GM19023 (cell line): ENCODE data around the gene NBAS.
"Not testable (repeated sequence)": the region's sequence is repeated elsewhere in the genome, so short reads cannot be mapped to it uniquely, and the experiment has no call there.

Source experiments
- ATAC-seq: cut with Tn5 transposase; IDR thresholded peaks from one replicate; pipeline ENCODE4 v1.9.1; 2021; ENCODE audit warnings: mild to moderate bottlenecking, moderate library complexity; ENCODE audit not compliant: unreplicated experiment

The NBAS gene

DNA sequence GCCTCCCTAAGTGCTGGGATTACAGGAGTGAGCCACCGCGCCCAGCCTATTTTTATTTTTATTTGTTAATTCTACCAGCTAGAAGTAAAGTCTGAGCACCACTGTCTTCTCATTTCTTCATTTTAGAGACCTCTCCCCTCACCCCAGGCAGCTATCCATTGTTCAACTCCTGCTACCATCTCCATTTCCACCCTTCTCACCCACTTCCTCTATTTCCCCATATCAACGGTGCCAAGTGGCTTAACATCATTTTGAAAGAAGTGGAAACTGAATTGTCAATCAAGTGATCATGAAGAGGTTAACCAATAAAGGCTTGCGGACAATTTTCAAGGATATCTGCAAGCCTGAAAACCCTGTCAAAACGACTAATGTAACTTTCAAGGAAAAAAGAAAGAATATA lies 323.1 kb downstream of the NBAS start:
- ATAC-seq = no peak

DNA sequence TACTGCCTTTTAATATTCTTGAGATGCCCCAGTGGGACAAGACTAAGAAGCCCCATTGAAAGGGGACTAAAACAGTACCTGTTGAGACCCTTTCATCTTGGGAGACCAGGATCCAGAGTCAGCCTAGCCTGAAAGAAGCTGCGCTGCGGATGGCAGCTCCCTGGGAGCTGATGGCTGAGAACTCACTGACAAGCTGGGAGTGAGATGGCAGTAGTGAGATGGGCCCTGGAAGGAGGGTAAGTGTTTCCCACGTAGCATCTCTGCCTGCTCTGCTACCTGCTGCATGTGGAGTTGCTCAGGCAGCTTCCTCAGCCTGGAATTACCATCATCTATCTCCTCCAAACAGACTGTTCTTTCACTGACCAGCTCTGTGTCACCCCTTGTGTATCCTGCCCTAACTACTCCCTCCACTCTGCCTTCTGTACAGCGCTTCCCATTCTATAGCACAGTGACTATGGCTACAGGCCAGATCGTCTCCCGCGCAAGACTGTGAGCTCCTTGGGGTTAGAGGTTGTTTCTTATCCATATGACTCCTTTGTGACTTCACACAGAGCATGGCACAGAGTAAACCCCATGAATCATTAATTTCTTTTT lies 330.4 kb downstream of the NBAS start:
- ATAC-seq = no peak

DNA sequence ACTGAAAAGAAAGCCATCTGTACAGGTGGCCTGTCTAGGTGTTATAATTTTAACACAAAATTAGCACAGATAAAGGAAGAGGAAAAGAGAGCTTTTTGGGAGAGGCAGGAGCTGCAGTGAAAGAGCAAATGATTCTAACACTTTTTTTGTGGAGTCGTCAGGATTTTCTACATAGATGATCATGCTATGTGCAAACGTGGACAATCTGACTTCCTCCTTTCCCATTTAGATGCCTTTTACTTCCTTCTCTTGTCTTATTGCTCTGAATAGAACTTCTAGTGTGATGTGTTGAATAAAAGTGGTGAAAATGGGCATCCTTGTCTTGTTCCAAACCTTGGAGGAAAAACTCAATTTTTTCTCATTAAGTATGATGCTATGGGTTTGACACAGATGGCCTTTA lies 334.5 kb downstream of the NBAS start:
- no peak for ATAC-seq

DNA sequence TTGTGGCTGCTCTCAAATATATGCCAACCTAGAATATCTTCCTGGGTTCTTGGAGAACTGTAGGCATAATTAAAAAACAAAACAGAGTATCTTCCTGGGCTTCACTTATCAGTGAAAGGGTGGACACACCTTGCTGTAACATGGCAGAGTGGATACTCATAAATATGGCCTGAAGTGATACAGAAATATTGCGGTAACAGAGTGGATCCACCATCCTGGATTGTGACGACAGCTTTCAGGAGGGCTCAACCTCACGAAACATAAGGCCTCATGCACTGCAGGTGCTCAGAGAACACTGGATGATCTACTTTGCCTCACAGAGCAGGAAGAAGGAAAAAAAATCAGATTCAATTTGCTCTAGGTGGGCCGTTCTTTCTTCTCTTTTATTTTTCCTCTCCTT lies 336.0 kb downstream of the NBAS start:
- no peak for ATAC-seq

DNA sequence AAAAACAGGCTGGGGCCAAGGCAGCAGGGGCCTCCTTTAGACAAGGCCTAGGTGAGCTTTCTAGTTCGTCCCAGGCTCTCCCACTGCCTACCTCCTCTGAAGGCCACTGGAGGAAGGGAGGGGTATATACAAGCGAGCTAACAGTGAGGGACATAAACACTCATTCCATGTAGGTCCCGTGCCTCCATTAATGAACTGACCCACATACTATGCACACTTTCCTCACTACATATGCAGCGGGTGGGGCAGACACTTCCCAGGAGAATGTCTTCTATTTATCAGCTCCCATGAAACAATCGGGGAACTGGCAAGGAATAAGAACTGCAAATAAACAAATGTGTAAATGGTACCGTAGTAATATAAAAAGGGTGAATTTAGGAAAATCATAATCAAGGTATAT lies 336.5 kb downstream of the NBAS start:
- no peak for ATAC-seq

DNA sequence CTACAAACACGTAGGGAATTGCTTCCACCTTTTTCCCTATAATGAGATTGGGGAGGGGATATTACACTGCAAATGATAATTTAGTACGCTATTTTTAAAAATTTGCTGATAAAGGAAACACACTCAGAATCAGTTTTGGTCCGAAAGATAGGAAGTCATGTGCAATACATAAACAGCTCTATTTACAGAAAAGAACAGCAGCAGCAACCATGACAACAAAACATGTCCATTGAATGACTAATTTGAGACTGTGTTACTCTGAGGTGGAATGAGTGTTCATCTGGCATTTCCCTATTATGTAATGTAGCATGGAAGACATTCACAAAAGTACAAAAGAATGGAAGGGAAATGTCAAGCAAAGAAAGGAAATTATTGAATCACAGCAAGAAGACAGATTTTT lies 337.2 kb downstream of the NBAS start:
- ATAC-seq = no peak

DNA sequence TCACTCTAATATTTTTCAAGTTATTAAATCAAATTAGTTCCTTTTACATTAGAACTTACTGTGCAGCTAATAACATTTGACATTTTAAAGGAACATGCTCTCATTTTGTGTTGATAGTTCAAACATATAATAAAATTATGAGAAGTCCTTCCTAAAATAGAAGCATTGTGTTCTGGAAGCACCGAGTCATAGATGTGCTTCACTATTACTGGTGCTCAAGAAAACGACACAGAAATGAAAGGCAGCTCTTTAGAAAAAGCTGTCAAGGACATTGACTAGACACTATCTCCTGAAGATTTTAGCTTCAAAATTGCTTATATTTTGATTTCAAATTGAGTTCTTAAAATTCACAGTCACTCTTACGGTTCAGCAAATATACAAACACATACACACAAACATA lies 338.3 kb downstream of the NBAS start:
- no peak for ATAC-seq

DNA sequence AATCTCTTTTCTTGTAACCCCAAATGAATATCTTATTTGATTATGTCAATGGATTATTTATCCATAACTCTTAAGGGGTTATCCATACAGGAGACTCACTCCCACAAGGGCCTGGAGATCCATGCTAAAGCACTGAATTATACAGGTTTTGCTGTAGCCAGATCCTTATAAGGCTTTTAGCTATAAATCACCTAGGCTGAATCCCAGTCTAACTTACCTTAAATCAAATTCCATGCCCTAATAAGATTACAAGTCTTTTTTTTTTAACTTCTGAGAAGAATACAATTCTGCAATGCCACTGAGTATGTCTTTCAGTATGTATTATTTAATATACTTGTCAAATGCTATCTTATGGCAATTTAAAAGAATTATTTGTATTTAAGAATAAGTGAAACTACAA lies 340.5 kb downstream of the NBAS start:
- no peak for ATAC-seq

DNA sequence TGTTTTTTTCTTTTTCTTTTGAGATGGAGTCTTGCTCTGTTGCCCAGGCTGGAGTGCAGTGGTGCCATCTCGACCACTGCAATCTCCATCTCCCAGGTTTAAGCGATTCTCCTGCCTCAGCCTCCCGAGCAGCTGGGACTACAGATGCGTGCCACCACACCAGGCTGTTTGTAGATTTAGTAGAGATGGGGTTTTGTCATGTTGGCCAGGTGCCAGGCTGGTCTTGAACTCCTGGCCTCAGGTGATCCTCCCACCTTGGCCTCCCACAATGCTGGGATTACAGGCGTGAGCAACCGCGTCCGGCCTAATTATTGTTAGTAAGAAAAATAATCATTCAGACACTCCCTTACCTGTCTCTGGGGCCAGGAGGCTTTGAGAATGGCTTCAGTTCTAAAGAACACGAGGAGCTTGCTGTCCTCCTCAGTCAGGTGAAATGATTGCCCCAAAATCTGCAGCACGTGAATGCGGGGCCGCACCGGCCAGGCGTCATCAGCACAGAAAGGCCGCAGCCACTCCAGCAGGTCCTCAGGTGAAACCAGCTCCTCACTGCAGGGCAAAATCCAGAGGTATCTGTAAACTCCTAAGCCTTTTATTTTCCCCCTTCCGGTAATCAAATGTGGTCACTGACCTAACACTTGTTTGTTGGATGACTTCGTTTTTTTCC lies 342.6 kb downstream of the NBAS start:
- ATAC-seq = no peak

DNA sequence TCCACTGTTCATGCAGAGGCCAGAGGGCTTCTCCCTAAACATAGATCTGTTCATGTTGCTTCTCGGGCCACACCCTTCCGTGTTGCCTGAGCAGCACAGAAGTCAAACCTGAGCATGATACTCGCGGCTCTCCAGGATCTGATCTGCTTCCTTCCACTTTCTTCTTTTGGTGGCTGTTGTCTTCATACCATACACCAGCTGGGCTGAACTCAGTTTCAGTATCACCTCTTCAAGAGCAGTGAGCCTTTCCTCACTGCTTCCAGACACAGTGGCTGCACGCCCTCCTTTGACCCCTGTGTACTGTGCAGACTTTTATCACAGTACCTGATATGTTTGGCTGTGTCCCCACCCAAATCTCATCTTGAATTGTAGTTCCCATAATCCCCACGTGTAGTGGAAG lies 348.9 kb downstream of the NBAS start:
- no peak for ATAC-seq

DNA sequence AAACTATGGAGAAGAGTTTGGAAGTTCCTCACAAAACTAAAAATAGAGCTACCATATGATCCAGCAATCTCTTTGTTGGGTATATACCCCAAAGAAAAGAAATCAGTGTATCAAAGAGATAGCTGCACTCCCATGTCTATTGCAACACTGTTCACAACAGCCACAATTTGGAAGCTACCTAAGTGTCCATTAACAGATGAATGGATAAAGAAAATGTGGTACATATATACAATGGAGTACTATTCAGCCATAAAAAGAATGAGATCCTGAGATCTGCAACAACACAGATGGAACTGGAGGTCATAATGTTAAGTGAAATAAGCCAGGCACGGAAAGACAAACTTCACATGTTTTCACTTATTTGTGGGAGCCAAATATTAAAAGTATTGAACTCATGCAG lies 350.6 kb downstream of the NBAS start:
- ATAC-seq = not testable (repeated sequence)

DNA sequence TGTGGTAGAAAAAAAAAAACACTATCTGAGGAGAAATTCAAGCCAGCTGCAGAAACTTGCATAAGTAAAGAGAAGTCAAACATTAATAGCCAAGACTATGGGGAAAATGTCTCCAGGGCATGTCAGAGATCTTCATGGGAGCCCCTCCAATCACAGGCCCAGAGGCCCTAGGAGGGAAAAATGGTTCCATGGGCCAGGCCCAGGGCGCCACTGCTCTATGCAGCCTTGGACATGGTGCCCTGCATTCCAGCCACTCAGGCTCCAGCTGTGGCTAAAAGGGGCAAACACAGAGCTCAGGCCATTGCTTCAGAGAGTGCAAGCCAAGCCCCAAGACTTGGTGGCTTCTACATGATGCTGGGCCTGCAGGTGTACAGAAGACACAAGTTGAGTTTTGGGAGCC lies 354.7 kb downstream of the NBAS start:
- no peak for ATAC-seq

DNA sequence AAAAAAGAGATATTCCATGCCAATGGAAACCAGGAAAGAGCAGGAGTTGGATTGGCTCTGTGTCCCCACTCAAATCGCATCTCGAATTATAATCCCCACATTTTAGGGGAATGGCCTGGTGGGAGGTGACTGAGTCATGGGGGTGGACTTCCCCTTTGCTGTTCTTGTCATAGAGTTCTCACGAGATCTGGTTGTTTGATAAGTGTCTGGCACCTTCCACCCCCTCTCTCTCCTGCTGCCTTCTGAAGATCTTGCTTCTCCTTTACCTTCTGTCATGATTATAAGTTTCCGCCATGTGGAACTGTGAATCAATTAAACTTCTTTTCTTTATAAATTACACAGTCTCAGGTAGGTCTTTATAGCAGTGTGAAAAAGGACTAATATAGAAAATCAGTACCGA lies 355.6 kb downstream of the NBAS start:
- no peak for ATAC-seq

DNA sequence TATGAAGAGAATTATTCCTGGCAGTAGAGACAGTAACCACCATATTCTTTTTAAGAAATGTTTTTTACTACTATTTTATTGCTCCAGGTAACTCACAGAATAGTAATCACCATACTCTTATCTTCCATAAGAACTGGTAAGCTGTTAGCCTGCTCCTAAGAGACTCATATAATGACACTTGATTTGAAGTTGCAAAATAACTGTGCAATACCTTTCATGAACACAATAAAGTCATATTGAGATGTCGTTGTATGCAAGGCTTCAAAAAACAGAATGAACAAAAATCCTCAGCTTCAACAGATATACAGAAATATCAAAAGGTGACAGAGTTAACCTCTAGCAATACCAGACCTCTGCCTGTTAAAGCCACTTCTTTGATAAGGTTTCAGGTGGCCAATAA lies 360.1 kb downstream of the NBAS start:
- ATAC-seq = no peak

DNA sequence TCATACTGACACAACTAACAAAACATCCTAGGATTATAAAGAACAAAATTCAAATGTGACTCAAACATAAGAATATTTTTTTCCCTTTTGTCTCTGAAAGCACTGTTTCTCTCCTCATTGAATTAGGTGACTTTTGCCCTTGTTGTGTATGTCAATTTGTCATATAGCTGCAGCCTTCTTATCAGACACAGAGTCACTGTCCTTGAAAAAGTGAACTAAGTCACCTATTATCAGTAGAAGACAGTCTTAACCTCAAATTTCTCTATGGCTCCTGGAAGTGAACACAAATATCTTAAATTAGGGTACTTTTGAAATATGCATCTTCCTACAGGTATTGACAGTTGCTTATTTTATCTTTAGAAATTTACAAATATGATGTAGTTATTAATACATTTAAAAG lies 360.6 kb downstream of the NBAS start:
- no peak for ATAC-seq

DNA sequence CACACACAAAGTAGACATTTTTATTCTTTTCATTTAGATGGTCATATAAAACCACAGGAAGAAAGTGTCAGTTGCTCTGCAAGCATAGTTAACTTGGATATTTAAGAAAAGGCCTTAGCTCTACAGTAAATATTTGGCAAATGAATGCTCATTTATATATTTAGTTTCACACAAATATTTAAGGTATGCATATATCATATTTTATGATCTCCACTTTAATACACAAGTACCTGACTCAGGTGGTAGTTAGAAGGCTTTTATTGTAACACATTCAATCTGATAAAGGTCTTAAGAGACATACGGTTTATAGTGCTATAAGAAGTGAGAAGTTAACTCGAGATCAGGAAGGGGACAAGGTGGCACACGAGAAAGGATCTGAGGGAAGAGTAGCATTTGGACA lies 363.1 kb downstream of the NBAS start:
- ATAC-seq = no peak

DNA sequence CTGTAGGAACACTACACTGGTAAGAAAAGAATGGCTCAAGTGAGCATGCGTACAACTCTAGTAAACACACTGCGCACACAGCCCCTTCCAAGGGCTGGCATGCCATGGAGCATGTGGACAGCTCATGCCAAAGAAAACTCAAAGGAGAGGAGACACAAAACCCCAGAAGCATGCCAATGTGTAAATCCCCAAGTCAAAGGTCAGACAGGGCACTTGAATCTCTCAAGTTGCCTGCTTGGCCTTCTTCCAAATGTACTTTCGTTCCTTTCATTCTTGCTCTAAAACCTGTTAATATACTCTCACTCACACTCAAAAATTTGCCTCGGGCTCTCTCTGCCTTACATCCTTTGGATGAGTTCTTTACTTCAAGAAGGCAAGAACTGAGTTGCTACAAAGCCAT lies 365.3 kb downstream of the NBAS start:
- ATAC-seq = no peak

DNA sequence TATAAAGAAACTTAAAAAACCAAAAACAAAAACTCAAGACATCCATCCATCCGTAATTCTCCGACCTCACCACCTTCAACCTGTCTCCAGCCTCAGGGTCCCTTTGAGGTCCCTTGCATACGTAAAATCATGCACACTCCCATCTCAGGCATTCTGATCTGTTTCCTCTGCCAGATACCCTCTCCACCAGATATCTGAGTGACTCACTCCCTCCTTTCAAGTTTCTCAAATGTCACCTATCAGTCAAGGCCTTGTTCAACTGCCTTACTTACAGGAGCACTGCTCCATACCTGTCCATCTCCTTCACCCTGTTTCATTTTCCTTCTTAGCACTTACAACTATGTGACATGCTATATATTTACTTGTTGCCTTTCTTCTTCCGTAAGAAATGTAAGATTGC lies 369.3 kb downstream of the NBAS start:
- no peak for ATAC-seq

DNA sequence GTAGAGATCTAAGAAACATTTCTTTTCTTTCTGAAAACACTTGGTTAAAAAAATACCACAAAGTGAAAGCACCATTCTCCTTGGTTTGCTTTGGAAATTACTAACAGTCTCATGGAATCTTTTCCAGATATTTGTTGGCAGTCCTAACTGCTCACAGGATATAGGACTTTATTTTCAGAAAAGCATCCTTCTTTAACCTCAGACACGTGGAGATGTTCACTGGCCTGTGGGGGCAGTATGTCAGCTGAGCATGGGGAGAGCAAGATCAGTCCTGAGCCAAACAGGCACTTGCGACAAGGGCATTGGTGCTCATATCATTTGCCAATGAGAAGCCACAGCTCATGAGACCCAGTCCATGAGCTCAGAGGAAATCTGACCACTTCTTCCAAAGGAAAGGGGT lies 371.9 kb downstream of the NBAS start:
- ATAC-seq = no peak

DNA sequence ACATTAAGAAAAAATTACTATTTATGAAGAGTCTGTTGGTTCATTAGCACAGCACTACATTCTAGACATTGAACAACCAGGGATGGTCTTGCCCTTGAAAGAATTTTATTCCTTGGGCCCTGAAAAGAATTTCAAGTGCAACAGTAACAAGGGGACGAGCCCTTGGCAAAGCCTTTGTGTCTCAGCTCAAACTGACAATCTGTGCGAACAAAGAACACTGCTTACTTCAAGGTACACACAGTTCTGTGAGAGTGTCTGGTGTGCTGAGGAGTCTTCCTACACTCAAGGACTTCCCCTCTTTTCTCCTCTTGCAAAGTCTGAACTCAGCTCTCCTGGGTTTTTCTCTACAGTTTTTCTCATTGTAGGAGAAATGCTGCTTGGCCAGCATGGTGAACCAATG lies 373.4 kb downstream of the NBAS start:
- no peak for ATAC-seq

DNA sequence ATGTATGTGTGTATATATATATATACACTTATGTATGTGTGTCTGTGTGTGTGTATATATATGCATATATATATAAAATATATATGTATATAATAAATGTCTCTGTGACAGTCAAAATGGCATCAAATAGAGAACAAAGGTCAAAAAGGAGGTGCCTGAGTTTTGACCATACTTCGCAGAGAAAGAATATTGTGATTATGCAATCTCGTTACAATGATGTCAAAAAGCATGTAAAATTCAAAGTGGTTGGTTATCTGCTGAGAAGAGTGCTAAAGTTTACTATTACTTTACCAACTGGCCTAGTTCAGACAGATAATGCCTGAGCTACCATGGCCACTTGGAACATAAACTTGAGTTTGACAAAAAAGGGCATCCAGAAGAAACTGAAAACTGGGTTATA lies 375.0 kb downstream of the NBAS start:
- ATAC-seq = no peak

DNA sequence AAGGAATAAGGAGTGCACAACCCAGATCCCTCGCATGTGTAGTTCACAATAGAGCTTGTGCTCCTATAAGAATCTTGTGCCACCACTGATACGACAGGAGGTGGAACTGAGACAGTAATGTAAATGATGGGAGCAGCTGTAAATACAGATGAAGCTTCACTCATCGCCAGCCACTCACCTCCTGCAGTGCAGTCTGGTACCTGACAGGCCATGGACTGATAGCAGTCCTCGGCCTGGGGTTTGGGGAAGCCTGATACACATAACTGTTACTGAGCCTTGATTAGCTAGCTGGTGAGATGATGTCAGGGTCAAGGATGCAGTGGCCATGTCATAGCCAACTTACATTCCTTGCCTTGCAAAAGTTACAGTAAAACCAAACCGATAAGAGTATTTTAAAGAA lies 376.6 kb downstream of the NBAS start:
- ATAC-seq = no peak

DNA sequence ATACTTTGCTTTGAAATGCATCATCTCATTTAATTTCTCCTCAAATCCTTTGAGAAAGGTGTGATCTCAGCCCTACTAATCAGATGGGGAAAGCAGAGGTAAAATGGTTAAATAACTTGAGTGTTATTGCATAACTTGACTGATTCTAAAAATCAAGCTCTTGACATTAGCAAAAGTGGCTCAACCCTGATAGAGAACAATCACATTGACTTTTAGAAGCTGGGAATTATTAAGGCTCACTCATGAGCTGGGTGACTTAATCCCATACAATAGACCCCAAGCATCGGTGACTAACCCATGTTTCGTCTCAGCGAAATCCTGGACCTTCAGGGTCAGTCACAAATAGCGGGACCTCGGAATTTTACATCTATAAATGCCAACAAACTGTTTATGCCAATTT lies 378.9 kb downstream of the NBAS start:
- no peak for ATAC-seq
